Stimulated activated CD8-positive, alpha-beta memory T cell treated with anti-CD3 and anti-CD28 coated beads, Interleukin-15, amount 100 ng/mL, for 24 hours (primary cell): ENCODE results near the gene DUSP14.
A peak's percentile ranks its signal among the peaks of the same experiment; 100 is the strongest.
"Not testable (repeated sequence)": the region's sequence is repeated elsewhere in the genome, so short reads cannot be mapped to it uniquely, and the experiment has no call there.

Experiments
- DNase-seq: peaks from one replicate; pipeline ENCODE4 v3.0.0-alpha.2; 2020; ENCODE audit warnings: low read depth

The DUSP14 gene

DNA sequence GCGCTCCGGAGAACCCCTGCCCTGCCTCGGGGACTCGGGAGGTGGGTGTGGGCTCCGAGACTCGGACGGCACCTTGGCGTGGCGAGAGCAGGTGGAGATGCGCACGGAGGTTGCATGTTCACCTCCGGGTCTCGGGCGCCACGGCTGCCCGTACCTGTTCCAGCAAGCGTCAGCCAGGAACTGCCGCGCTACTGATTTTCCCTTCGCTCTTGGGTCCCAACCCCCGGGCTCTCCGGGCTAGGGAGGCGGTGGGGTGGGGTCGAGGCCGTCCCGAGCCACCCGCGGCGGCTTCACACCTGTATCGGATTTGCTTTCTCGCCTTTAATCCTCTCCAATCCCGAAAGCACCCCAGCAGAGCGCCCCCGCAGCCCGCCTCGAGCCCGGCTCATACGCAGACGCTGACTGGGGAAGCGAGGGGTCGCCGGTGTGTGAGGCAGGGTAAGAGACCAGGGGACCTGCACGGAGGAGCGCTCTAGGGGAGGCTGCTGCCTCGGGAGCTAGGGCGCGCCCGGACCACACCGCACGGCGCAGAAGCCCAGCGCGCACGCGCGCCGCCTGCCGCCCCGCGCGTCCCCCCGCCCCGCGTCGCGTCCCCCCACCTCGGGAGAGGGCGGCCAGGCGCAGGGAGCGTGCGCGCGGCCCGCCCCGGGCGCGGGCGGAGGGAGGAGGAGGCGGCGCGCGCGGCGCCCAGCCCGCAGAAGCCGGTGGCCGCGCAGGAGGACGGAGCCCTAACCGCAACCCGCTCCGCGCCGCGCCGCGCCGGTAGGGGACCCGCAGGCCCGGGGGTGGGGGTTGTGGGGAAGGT, at the start of gene DUSP14:
Gene DUSP14 (plus strand): TSS at position 695 of the 805 bp plus-strand sequence. CDS start 22,382 bp downstream, outside the sequence.
- DNase-seq, result peak; percentile 64

DNA sequence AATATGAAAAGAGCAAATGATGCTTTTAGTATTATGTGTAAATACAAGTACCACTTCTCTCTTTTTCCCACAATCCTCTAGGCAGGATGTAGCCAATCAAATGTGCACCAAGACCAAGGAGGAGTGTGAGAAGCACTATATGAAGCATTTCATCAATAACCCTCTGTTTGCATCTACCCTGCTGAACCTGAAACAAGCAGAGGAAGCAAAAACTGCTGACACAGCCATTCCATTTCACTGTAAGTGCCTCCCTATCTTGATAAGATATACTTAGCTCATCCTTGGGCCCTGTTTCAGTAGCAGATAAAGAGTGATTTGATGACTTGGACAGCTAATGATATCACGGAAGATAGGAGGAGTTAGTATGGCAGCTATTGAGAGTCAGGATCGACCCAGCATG, 49.3 kb upstream of the DUSP14 start:
- no peak for DNase-seq

DNA sequence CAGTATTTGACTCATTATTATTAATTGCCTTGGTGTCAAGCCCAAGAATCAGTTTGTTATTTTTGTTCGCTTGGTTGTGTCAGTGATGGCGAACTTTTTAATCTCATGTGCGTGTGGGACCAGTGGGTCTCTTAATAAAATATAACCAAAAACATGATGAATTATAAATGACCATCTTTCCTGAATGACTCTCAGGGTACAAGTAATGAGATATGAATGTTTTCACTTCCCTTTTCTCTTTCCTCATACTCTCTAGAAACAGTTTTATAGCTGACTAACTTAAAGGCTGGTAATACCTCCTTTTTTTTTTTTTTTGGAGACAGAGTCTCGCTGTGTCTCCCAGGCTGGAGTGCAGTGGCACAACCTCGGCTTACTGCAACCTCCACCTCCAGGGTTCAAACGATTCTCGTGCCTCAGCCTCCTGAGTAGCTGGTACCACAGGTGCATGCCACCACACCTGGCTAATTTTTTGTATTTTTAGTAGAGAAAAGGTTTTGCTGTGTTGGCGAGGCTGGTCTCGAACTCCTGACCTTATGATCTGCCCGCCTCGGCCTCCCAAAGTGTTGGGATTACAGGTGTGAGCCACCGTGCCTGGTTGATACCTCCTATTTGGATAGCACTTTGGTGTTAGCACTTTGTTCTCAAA, 48.2 kb upstream of the DUSP14 start:
- DNase-seq, result not testable (repeated sequence)

GRCh38 chr17:37446027-37446426, 43.7 kb upstream of the DUSP14 start:
- DNase-seq, result no peak

- DNase-seq, result no peak
Observed at GRCh38 chr17:37447641-37448040, 42.0 kb upstream of the DUSP14 start.

GRCh38 chr17:37450112-37450511, 39.6 kb upstream of the DUSP14 start:
- no peak for DNase-seq

DNA sequence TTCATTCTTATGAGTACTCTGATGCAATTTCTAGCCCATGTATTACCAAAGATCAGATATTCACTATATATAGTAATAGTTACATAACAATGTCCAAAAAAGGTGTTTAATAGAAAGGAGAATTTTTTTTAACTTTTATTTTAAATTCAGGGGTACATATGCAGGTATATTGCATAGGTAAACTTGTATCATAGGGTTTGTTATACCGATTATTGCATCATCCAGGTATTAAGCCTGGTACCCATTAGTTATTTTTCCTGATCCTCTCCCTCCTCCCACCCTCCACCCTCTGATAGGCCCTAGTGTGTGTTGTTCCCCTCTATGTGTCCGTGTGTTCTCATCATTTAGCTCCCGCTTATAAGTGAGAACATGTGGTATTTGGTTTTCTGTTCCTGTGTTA, 31.9 kb upstream of the DUSP14 start:
- DNase-seq, result not testable (repeated sequence)

DNA sequence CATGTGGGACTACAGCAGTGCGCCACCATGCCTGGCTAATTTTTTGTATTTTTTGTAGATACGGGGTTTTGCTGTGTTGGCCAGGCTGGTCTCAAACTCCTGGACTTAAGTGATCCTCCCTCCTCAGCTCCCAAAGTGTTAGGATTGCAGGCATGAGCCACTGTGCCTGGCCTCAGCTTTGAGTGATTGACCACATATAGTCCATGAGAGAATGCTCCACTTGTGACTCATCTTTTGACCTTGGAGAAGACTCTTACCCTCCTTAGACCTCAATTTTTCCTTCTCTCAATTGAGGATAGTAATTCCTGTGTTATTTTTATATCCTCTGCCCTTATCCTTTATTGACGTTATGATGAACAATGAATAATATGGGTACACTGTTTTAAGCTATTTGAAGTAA, 30.9 kb upstream of the DUSP14 start:
- no peak for DNase-seq

GRCh38 chr17:37461668-37462067, 28.0 kb upstream of the DUSP14 start:
- no peak for DNase-seq

DNA sequence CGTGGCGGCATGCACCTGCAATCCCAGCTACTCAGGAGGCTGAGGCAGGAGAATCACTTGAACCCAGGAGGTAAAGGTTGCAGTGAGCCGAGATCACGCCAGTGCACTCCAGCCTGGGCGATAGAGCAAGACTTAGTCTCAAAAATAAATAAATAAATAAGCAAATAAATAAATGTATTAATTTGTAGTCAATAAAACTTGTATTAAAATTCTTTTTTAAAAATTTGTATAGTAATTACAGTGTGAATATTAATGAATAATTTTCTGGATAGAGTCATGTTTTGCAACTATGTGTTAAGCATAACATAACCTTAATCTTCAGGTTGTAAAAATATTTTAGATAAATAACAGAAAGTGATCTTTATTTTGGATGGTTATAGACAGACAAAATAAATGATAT, 27.2 kb upstream of the DUSP14 start:
- no peak for DNase-seq

- no peak for DNase-seq
Observed at GRCh38 chr17:37463039-37463438, 26.7 kb upstream of the DUSP14 start.

GRCh38 chr17:37465069-37465616, 24.5 kb upstream of the DUSP14 start:
- no peak for DNase-seq

GRCh38 chr17:37466471-37466870, 23.2 kb upstream of the DUSP14 start:
- no peak for DNase-seq

- DNase-seq, result no peak
Observed at GRCh38 chr17:37470181-37470580, 19.5 kb upstream of the DUSP14 start.

GRCh38 chr17:37475731-37476420, 13.8 kb upstream of the DUSP14 start:
- DNase-seq, result no peak

GRCh38 chr17:37476431-37477120, 13.1 kb upstream of the DUSP14 start:
- DNase-seq, result no peak

DNA sequence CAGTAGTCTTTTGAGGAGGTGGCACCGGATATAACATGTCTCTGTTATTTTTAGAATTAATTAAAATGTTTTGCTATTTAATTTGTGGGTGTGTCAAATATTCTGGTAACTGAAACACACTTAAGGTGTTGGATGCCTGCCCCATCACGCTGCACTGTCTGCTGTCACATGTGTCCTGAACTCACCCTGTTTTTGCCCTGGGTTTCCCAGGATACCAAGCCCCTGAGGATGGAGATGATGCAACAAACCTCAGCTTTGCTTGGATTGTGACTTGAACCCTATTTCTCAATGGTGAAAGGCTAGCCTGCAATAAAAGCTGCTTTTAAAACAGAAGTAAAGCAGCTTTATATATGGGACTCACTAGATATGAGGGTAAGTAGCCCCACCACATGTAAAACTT, 11.5 kb upstream of the DUSP14 start:
- DNase-seq, result no peak

GRCh38 chr17:37479025-37479424, 10.7 kb upstream of the DUSP14 start:
- no peak for DNase-seq

DNA sequence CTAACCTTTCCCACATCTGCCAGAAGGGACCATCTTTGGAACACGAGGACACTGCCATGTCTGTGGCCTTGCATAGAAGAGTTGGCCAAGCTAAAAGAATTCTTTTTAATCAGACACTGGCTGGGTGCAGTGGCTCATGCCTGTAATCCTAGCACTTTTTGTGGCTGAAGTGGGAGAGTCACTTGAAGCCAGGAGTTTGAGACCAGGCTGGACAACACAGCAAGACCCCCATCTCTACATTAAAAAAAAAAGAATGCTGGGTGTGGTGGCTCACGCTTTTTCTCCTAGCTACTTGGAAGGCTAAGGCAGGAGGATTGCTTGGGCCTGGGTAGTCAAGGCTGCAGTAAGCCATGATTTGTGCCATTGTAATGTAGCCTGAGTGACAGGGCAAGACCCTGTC, 9.3 kb upstream of the DUSP14 start:
- DNase-seq, result no peak

DNA sequence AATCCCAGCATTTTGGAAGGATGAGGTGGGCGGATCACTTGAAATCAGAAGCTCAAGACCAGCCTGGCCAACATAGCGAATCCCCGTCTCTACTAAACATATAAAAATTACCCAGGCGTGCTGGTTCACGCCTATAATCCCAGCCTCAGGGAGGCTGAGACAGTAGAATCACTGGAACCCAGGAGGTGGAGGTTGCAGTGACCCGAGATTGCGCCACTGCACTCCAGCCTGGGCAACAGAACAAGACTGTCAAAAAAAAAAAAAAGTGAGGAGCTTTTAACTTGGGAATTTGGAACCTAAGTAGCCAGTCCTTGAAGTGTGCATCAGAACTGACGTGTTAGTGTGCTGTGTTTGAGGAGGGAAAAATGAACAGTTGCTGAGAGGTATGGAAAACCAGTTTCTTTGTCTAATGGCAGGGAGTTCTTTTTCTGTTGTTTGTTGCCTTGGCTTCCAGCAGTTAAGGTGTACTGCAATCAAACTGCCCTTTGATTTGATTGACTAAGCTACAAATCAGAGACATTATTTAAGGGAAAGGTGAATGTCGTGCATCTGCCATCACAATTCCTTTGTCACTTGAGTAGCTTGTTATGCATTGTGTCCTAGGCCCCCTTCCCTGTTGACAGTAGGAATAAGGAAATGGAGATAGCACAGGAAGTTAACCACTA, 8.6 kb upstream of the DUSP14 start:
- DNase-seq, result no peak

- DNase-seq, result no peak
Observed at GRCh38 chr17:37483311-37484039, 6.2 kb upstream of the DUSP14 start.
